ENCODE data around the gene ANGPT4. TPM values are rescaled to one million over a fixed set of nuclear protein-coding genes. Genes with fewer than 3 reads are reported as not detected.
A peak's percentile ranks its signal among the peaks of the same experiment; 100 is the strongest.

Gene ANGPT4
- total RNA-seq, 1 experiment from 2014 or later, result not detected

GRCh38 chr20:958936-959815, 43.0 kb upstream of the ANGPT4 start:
- Mint-ChIP-seq H3K4me3 (ENCODE audit: unreplicated experiment) (no peak overlapping the region), H3K27me3 (ENCODE audit: insufficient read depth, unreplicated experiment) (peaks cover 16% of the 10 kb centered on the region), H3K27ac (ENCODE audit: unreplicated experiment) (no peak overlapping the region), H3K36me3 (ENCODE audit: insufficient read depth, unreplicated experiment) (no peaks in the 10 kb centered on the region), H3K4me1 (ENCODE audit: low read depth, unreplicated experiment) (no peaks in the 10 kb centered on the region), H3K9me3 (ENCODE audit: unreplicated experiment) (no peaks in the 10 kb centered on the region)
- Histone ChIP-seq H3K9me3 (no peaks in the 10 kb centered on the region), H3K4me1 (no peaks in the 10 kb centered on the region), H3K36me3 (ENCODE audit: control insufficient read depth, insufficient read depth, low read length) (no peaks in the 10 kb centered on the region), H3K27me3 (replicated peaks; ENCODE audit: control insufficient read depth, insufficient read depth, low read length) (no peaks in the 10 kb centered on the region), H3K4me3 (ENCODE audit: low read depth, low read length) (no peak overlapping the region)
- intact Hi-C loops (cut with micrococcal nuclease; ENCODE audit: unreplicated experiment), result loop anchor here (10.0 kb wide), 2 partner anchors 84 to 256 kb away; no protein-coding TSS in a partner anchor
- CTCF ChIA-PET, result interaction anchor here (0.7 kb wide), 1 partner anchor 142 kb away, joined by 3 read pairs; no protein-coding TSS in a partner anchor
- no TSS peak for BruUV-seq (replicated peaks)
- no peak for TF ChIP-seq CTCF (IDR thresholded peaks at IDR 0.05; ENCODE audit: insufficient read depth in 1 of 2, low read depth in 1 of 2, low read length in 1 of 2, severe bottlenecking in 1 of 2, unreplicated experiment in 1 of 2)
- no peak for DNase-seq
- POLR2A ChIA-PET, result no interaction called here

- TF ChIP-seq CTCF (IDR thresholded peaks at IDR 0.05; ENCODE audit: insufficient read depth in 1 of 2, low read depth in 1 of 2, low read length in 1 of 2, severe bottlenecking in 1 of 2, unreplicated experiment in 1 of 2), result no peak
- Mint-ChIP-seq H3K27me3 (ENCODE audit: insufficient read depth, unreplicated experiment) (peaks cover 16% of the 10 kb centered on the region), H3K27ac (ENCODE audit: unreplicated experiment) (no peak overlapping the region), H3K4me1 (ENCODE audit: low read depth, unreplicated experiment) (no peaks in the 10 kb centered on the region), H3K9me3 (ENCODE audit: unreplicated experiment) (no peaks in the 10 kb centered on the region), H3K36me3 (ENCODE audit: insufficient read depth, unreplicated experiment) (no peaks in the 10 kb centered on the region), H3K4me3 (ENCODE audit: unreplicated experiment) (no peak overlapping the region)
- H3K27me3 ChIP-seq (replicated peaks; ENCODE audit: control insufficient read depth, insufficient read depth, low read length), result no peaks in the 10 kb centered on the region
- DNase-seq, result no peak
- ChIA-PET CTCF (interaction anchor here (0.5 to 3.8 kb wide), 7 partner anchors 14 to 743 kb away, joined by 3 to 31 read pairs (median 3); partner anchors contain the start of gene FAM110A), POLR2A (interaction anchor here (0.7 kb wide), 1 partner anchor 14 kb away, joined by 3 read pairs; no protein-coding TSS in a partner anchor)
- intact Hi-C loops (cut with micrococcal nuclease; ENCODE audit: unreplicated experiment), result loop anchor here (10.0 kb wide), 2 partner anchors 83 to 257 kb away; no protein-coding TSS in a partner anchor
- H3K4me1 ChIP-seq, result no peaks in the 10 kb centered on the region
- H3K4me3 ChIP-seq (ENCODE audit: low read depth, low read length), result no peak overlapping the region
- H3K36me3 ChIP-seq (ENCODE audit: control insufficient read depth, insufficient read depth, low read length), result no peaks in the 10 kb centered on the region
- BruUV-seq (replicated peaks), result no TSS peak
- H3K9me3 ChIP-seq, result no peaks in the 10 kb centered on the region
Measured at GRCh38 chr20:957544-957943, 41.4 kb upstream of the ANGPT4 start.

- peaks cover 17% of the 10 kb centered on the region for H3K27me3 Mint-ChIP-seq (ENCODE audit: insufficient read depth, unreplicated experiment)
Measured at GRCh38 chr20:956330-956951, 40.3 kb upstream of the ANGPT4 start.

More at GRCh38 chr20:956330-956951, 40.3 kb upstream of the ANGPT4 start:
- H3K4me1 ChIP-seq, result no peaks in the 10 kb centered on the region
- BruUV-seq (replicated peaks), result no TSS peak
- H3K27me3 ChIP-seq (replicated peaks; ENCODE audit: control insufficient read depth, insufficient read depth, low read length), result no peaks in the 10 kb centered on the region
- CTCF ChIA-PET, result interaction anchor here (0.6 to 3.8 kb wide), 5 partner anchors 72 to 152 kb away, joined by 3 to 31 read pairs (median 7); partner anchors contain the start of gene FAM110A
- intact Hi-C loops (cut with micrococcal nuclease; ENCODE audit: unreplicated experiment), result loop anchor here (1.0 to 10.0 kb wide), 3 partner anchors 82 to 258 kb away; no protein-coding TSS in a partner anchor
- H3K9me3 ChIP-seq, result no peaks in the 10 kb centered on the region
- Mint-ChIP-seq H3K9me3 (ENCODE audit: unreplicated experiment) (no peaks in the 10 kb centered on the region), H3K27ac (ENCODE audit: unreplicated experiment) (no peak overlapping the region), H3K36me3 (ENCODE audit: insufficient read depth, unreplicated experiment) (no peaks in the 10 kb centered on the region), H3K4me3 (ENCODE audit: unreplicated experiment) (no peak overlapping the region), H3K4me1 (ENCODE audit: low read depth, unreplicated experiment) (no peaks in the 10 kb centered on the region)
- POLR2A ChIA-PET, result no interaction called here
- peak; percentile 94 to 99 for TF ChIP-seq CTCF (IDR thresholded peaks at IDR 0.05; ENCODE audit: insufficient read depth in 1 of 2, low read depth in 1 of 2, low read length in 1 of 2, severe bottlenecking in 1 of 2, unreplicated experiment in 1 of 2)
- peak; percentile 77 to 81 for DNase-seq
- no peaks in the 10 kb centered on the region for H3K36me3 ChIP-seq (ENCODE audit: control insufficient read depth, insufficient read depth, low read length)
- no peak overlapping the region for H3K4me3 ChIP-seq (ENCODE audit: low read depth, low read length)
